ENCODE results near the gene ZNF423.

The ZNF423 gene

DNA sequence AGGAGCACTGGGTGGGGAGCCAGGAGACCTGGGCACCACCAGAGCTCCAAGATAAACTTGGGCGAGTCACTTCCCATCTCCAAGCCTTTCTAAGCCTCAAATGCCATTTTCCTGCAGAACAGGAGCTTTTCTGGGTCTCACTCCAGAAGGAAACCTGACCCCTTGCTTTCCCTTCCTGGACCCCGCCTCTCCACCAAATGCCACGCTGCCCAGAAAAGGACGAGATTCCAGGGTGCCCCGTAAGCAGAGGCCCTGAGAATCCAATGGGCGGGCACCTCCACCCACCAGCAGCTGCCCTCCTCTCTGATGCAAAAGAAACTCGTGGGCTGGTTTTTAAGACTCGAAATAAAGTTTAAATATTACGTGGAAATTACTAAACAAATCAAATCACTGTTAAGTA is 31.3 kb downstream of the ZNF423 start:
- DNase-seq (ENCODE audit: low read depth): no peak

DNA sequence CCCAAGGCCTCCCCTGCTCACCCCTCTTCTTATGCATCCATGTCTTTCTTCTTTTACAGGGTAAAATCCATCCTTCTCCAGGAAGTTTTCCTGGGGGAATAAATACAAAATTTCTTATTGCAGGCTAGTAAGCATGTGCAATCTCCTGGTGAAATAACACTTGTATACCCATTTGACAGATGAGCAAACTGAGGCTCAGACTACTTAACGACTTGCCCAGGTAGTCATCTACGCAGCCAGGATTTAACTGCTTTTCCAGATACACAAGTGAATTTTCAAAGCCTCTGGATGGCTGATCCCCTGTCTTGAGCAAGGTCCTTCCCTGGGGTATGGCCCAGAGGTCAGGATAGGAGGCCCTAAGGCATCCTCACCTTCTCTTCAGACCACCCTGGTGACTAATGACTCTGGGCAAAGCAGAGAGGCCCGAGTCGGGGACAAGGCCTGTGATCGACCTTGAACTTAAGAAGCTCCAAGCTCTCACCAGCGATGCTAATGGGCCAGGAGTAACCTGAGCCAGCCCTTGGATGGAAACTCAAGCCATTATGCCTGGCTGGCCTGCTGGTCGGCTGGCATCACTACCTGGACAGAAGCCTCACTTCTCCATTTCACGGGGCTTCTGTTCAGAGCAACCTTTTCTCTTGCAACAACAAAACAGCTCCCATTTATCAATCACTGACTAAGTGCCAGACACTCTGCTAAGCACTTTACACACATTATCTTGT is 33.1 kb downstream of the ZNF423 start:
- DNase-seq (ENCODE audit: low read depth): no peak

DNA sequence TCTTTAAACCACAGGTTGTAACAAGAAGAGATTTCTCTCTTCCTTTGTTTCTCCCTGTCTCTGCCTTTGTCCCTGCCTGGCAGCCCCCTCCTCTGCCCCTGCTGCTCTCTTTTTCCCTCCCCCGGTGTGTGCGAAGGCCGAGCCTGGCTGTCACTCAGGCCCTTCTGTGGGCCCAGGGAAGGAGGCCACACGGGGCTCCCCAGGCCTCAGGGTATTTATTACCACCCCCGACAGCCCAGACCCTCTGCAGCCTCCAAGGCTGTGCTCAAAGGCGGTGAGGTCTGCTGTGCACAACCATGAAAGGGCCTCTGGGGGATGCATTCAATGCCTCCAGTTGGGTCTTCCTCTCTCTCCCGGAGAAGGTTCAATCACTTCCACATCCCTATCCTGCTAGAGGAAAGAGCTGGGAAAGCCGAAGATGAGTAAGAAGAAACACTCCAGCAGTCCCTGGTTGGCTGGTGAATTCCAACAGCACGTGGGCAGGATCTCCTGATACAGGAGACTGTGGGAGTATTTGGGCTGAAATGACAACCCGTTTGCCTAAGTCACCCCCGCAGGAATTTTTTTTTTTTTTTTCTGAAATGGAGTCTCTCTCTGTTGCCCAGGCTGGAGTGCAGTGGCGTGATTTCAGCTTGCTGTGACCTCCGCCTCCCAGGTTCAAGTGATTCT is 34.2 kb downstream of the ZNF423 start:
- no peak for DNase-seq (ENCODE audit: low read depth)

- no peak for DNase-seq (ENCODE audit: low read depth)
Measured at GRCh38 chr16:49821156-49821555, 34.8 kb downstream of the ZNF423 start.

GRCh38 chr16:49817754-49818507 is 38.0 kb downstream of the ZNF423 start:
- DNase-seq (ENCODE audit: low read depth): no peak

GRCh38 chr16:49816875-49817274 is 39.0 kb downstream of the ZNF423 start:
- no peak for DNase-seq (ENCODE audit: low read depth)

- no peak for DNase-seq (ENCODE audit: low read depth)
Measured at GRCh38 chr16:49811644-49812334, 44.1 kb downstream of the ZNF423 start.

DNA sequence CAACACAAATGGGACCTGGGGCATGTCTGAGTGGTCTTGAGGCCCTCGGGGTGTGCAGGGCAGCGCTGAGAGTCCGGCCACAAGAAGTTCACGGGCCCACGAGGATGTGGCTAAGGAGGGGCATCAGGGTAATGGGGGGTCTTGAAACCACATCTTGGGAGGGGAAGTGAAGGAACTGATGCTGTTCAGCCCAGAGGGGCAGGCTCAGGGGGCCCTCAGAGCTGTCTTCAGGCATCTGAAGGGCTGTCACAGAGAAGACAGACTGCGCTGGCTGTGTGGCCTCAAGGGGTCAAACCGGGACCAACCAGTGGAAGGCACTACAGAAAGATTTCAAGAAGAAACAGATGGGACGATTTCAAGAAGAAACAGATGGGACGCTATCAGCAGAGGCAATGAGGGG is 45.1 kb downstream of the ZNF423 start:
- DNase-seq (ENCODE audit: low read depth): no peak

DNA sequence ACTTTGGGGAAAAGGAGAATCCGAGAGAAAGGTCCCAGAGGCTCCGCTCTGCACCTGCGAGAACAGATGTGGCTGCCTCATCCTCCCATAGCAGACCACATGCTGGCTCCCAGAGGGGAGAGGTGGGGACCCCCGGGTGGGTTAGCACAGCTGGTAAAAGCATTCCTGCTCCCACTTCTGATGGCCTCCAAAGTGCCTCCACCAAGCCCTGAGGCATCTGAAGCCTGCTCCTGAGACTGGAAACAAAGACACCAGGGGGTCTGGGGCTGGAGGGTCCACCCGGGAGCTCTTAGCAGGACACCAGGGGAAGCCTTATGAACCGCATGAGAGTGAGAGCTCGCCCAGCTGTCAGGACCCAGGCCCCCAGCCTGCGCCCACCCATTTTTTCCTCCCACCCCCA is 46.4 kb downstream of the ZNF423 start:
- DNase-seq (ENCODE audit: low read depth): no peak

DNA sequence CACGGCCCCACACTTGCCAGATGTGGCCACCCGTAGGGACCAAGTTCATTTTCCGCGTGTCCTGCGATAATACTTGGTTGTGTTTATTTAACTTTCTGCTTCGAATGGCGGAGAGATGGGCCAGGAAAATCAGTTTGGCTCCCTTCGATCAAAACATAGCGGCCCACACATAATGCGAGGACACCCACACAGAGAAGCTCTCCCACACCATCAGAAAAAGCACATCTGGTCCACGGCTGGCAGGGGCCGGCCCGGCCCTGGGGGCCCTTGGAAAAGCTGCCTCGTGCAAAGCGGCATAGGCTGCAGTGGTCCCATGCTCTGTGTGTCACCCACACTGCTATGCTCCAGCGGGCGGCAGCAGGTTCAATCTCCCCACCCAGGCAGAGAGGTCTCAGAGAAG is 46.9 kb downstream of the ZNF423 start:
- DNase-seq (ENCODE audit: low read depth): no peak

DNA sequence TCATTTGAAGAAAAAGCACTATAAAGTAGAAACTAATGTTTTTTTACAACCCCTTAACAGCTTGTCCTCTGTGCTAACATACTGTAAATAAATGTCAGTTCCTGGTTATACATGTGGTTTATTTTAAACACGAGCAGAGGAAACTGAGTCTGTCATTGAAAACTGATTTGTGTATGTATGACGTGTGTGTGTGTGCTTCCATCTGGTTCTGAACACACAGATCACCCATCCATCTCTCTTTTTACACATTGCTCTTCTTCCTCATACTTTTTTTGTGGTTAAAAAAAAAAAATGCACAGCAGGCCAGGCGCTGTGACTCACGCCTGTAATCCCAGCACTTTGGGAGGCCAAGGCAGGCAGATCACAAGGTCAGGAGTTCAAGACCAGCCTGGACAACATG is 49.5 kb downstream of the ZNF423 start:
- no peak for DNase-seq (ENCODE audit: low read depth)

GRCh38 chr16:49801290-49801689 is 54.6 kb downstream of the ZNF423 start:
- no peak for DNase-seq (ENCODE audit: low read depth)

GRCh38 chr16:49800876-49801275 is 55.0 kb downstream of the ZNF423 start:
- DNase-seq (ENCODE audit: low read depth): no peak

- DNase-seq (ENCODE audit: low read depth): no peak
Measured at GRCh38 chr16:49800441-49800840, 55.5 kb downstream of the ZNF423 start.

- no peak for DNase-seq (ENCODE audit: low read depth)
Measured at GRCh38 chr16:49799172-49799571, 56.7 kb downstream of the ZNF423 start.

- no peak for DNase-seq (ENCODE audit: low read depth)
Measured at GRCh38 chr16:49795513-49795912, 60.4 kb downstream of the ZNF423 start.

GRCh38 chr16:49793244-49793643 is 62.7 kb downstream of the ZNF423 start:
- no peak for DNase-seq (ENCODE audit: low read depth)

- no peak for DNase-seq (ENCODE audit: low read depth)
Measured at GRCh38 chr16:49789616-49790015, 66.3 kb downstream of the ZNF423 start.

- no peak for DNase-seq (ENCODE audit: low read depth)
Measured at GRCh38 chr16:49788986-49789385, 66.9 kb downstream of the ZNF423 start.

- DNase-seq (ENCODE audit: low read depth): no peak
Measured at GRCh38 chr16:49788572-49788971, 67.3 kb downstream of the ZNF423 start.

GRCh38 chr16:49786926-49787557 is 68.9 kb downstream of the ZNF423 start:
- DNase-seq (ENCODE audit: low read depth): no peak

DNA sequence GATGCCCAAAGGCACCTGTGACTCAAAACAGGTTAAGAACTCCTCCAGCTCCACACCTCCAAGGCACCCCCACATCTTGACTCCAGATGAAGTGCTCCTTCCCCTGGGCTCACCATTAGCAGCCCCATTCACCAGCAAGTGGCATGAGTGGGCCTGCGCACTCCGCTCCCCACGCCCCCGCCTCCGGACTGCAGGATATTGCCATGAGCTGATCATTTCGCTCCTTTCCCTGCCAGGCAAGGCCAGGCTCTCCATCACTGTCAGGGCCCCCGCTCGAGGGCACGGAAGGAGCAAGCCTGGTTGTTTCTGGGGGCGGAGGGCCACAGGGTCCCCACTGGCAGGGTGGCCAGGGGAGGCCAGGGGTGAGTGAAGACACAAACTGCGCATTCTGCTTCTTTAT is 69.9 kb downstream of the ZNF423 start:
- no peak for DNase-seq (ENCODE audit: low read depth)

Measured in stromal cell of bone marrow (primary cell).